ENCODE results near the gene RRP15. TPM values are rescaled to one million over a fixed set of nuclear protein-coding genes. Genes with fewer than 3 reads are reported as not detected.

RRP15 gene
- total RNA-seq, 2 experiments from 2014 or later, result 10.5 to 15.2 TPM

GRCh38 chr1:218369688-218370511, 84.8 kb downstream of the RRP15 start:
- Histone ChIP-seq H3K27me3 (ENCODE audit: control insufficient read depth in 1 of 2, insufficient read depth in 2 of 2, low read length in 2 of 2) (no peaks in the 10 kb centered on the region), H3K4me3 (ENCODE audit: low read length) (no peak overlapping the region), H3K4me1 (ENCODE audit: insufficient read depth, low read length) (no peaks in the 10 kb centered on the region), H3K36me3 (ENCODE audit: insufficient read depth, low read length) (no peaks in the 10 kb centered on the region), H3K9me3 (ENCODE audit: control insufficient read depth in 1 of 2, insufficient read depth in 1 of 2, low read length in 2 of 2) (no peaks in the 10 kb centered on the region), H3K27ac (ENCODE audit: low read depth in 1 of 2, low read length in 2 of 2) (no peak overlapping the region)
- no peak overlapping the region for H3K27ac Mint-ChIP-seq
- no peak for DNase-seq
- ChIA-PET CTCF (no interaction called here), POLR2A (no interaction called here)
- H3K36me3 Mint-ChIP-seq (ENCODE audit: low read depth), result no peaks in the 10 kb centered on the region
- H3K4me1 Mint-ChIP-seq (ENCODE audit: low read depth), result no peaks in the 10 kb centered on the region
- no peak for ATAC-seq (ENCODE audit: poor library complexity)
- H3K4me3 Mint-ChIP-seq, result no peak overlapping the region
- intact Hi-C loops (cut with DNase I, micrococcal nuclease), result no loop called here
- no peak for TF ChIP-seq CTCF (IDR thresholded peaks at IDR 0.05)
- H3K9me3 Mint-ChIP-seq, result no peaks in the 10 kb centered on the region
- no peaks in the 10 kb centered on the region for H3K27me3 Mint-ChIP-seq

GRCh38 chr1:218371927-218372672, 87.0 kb downstream of the RRP15 start:
- no peak for ATAC-seq (ENCODE audit: poor library complexity)
- no peak for DNase-seq
- no peak overlapping the region for H3K4me3 ChIP-seq (ENCODE audit: low read length)
- no peaks in the 10 kb centered on the region for H3K9me3 ChIP-seq (ENCODE audit: control insufficient read depth in 1 of 2, insufficient read depth in 1 of 2, low read length in 2 of 2)
- peaks cover 4% of the 10 kb centered on the region for H3K4me1 ChIP-seq (ENCODE audit: insufficient read depth, low read length)
- intact Hi-C loops (cut with DNase I, micrococcal nuclease), result no loop called here
- no peaks in the 10 kb centered on the region for H3K9me3 Mint-ChIP-seq
- H3K27me3 Mint-ChIP-seq, result no peaks in the 10 kb centered on the region
- H3K36me3 Mint-ChIP-seq (ENCODE audit: low read depth), result no peaks in the 10 kb centered on the region
- no peaks in the 10 kb centered on the region for H3K36me3 ChIP-seq (ENCODE audit: insufficient read depth, low read length)
- no peak overlapping the region for H3K27ac Mint-ChIP-seq
- no peaks in the 10 kb centered on the region for H3K27me3 ChIP-seq (ENCODE audit: control insufficient read depth in 1 of 2, insufficient read depth in 2 of 2, low read length in 2 of 2)
- TF ChIP-seq CTCF (IDR thresholded peaks at IDR 0.05), result no peak
- H3K4me3 Mint-ChIP-seq, result no peak overlapping the region
- POLR2A ChIA-PET, result no interaction called here
- CTCF ChIA-PET, result no interaction called here
- H3K4me1 Mint-ChIP-seq (ENCODE audit: low read depth), result peaks cover under 1% of the 10 kb centered on the region
- H3K27ac ChIP-seq (ENCODE audit: low read depth in 1 of 2, low read length in 2 of 2), result no peak overlapping the region

GRCh38 chr1:218374401-218375353, 89.6 kb downstream of the RRP15 start:
- ATAC-seq (ENCODE audit: poor library complexity) (no peak), DNase-seq (no peak)
- peaks cover 1% of the 10 kb centered on the region for H3K27me3 Mint-ChIP-seq
- no peak for TF ChIP-seq CTCF (IDR thresholded peaks at IDR 0.05)
- Histone ChIP-seq H3K27ac (ENCODE audit: low read depth in 1 of 2, low read length in 2 of 2) (no peak overlapping the region), H3K36me3 (ENCODE audit: insufficient read depth, low read length) (no peaks in the 10 kb centered on the region), H3K4me3 (ENCODE audit: low read length) (no peak overlapping the region), H3K9me3 (ENCODE audit: control insufficient read depth in 1 of 2, insufficient read depth in 1 of 2, low read length in 2 of 2) (no peaks in the 10 kb centered on the region), H3K4me1 (ENCODE audit: insufficient read depth, low read length) (peaks cover 4% of the 10 kb centered on the region), H3K27me3 (ENCODE audit: control insufficient read depth in 1 of 2, insufficient read depth in 2 of 2, low read length in 2 of 2) (no peaks in the 10 kb centered on the region)
- H3K36me3 Mint-ChIP-seq (ENCODE audit: low read depth), result no peaks in the 10 kb centered on the region
- no peak overlapping the region for H3K4me3 Mint-ChIP-seq
- CTCF ChIA-PET, result no interaction called here
- no peaks in the 10 kb centered on the region for H3K9me3 Mint-ChIP-seq
- POLR2A ChIA-PET, result no interaction called here
- no peak overlapping the region for H3K27ac Mint-ChIP-seq
- intact Hi-C loops (cut with DNase I, micrococcal nuclease), result no loop called here
- peaks cover 6% of the 10 kb centered on the region for H3K4me1 Mint-ChIP-seq (ENCODE audit: low read depth)
